ENCODE data around the gene C16orf86. TPM values are rescaled to one million over a fixed set of nuclear protein-coding genes. Genes with fewer than 3 reads are reported as not detected.
A peak's percentile ranks its signal among the peaks of the same experiment; 100 is the strongest.

C16orf86 gene
- total RNA-seq, 1 donor from 2014 or later = 3.1 TPM

- peaks cover 4 to 8% (median 7%) of the 10 kb centered on the region in 3 donors for H3K36me3 ChIP-seq (ENCODE audit: control insufficient read depth in 3 of 3, insufficient read depth in 3 of 3, low read length in 3 of 3)
- H3K4me1 ChIP-seq (ENCODE audit: control insufficient read depth in 3 of 3, insufficient read depth in 3 of 3, low read length in 3 of 3) = peaks cover 26 to 35% (median 27%) of the 10 kb centered on the region in 3 donors
- H3K9me3 ChIP-seq (ENCODE audit: control insufficient read depth in 3 of 3, low read length in 3 of 3) = no peaks in the 10 kb centered on the region
- H3K4me3 ChIP-seq (ENCODE audit: low read length in 3 of 3) = peak overlapping the region in 2 of 3 donors; percentile 41 to 88
- H3K27ac ChIP-seq (ENCODE audit: low read depth, low read length) = no peak overlapping the region
- no peaks in the 10 kb centered on the region for H3K27me3 ChIP-seq (ENCODE audit: control insufficient read depth in 3 of 3, insufficient read depth in 3 of 3, low read length in 3 of 3)
- peak overlapping the region in 2 of 3 donors; percentile 50 to 67 for H3K9ac ChIP-seq (ENCODE audit: low read depth in 1 of 3, low read length in 3 of 3)
Observed at GRCh38 chr16:67665598-67665997, 1.0 kb upstream of the C16orf86 start.

GRCh38 chr16:67666032-67666551 lies 522 bp upstream of the C16orf86 start:
- H3K27ac ChIP-seq (ENCODE audit: low read depth, low read length) = peak overlapping the region; percentile 81
- H3K4me3 ChIP-seq (ENCODE audit: low read length in 3 of 3) = peak overlapping the region; percentile 41 to 88 (median 85)
- no peaks in the 10 kb centered on the region for H3K27me3 ChIP-seq (ENCODE audit: control insufficient read depth in 3 of 3, insufficient read depth in 3 of 3, low read length in 3 of 3)
- H3K36me3 ChIP-seq (ENCODE audit: control insufficient read depth in 3 of 3, insufficient read depth in 3 of 3, low read length in 3 of 3) = peaks cover 4 to 8% (median 7%) of the 10 kb centered on the region in 3 donors
- H3K9ac ChIP-seq (ENCODE audit: low read depth in 1 of 3, low read length in 3 of 3) = peak overlapping the region in 2 of 3 donors; percentile 90
- no peaks in the 10 kb centered on the region for H3K9me3 ChIP-seq (ENCODE audit: control insufficient read depth in 3 of 3, low read length in 3 of 3)
- peaks cover 24 to 32% (median 25%) of the 10 kb centered on the region in 3 donors for H3K4me1 ChIP-seq (ENCODE audit: control insufficient read depth in 3 of 3, insufficient read depth in 3 of 3, low read length in 3 of 3)

GRCh38 chr16:67667453-67667816 lies 821 bp downstream of the C16orf86 start:
- H3K9ac ChIP-seq (ENCODE audit: low read depth in 1 of 3, low read length in 3 of 3) = peak overlapping the region; percentile 81 to 90 (median 90)
- peaks cover 20 to 30% (median 20%) of the 10 kb centered on the region in 3 donors for H3K4me1 ChIP-seq (ENCODE audit: control insufficient read depth in 3 of 3, insufficient read depth in 3 of 3, low read length in 3 of 3)
- H3K4me3 ChIP-seq (ENCODE audit: low read length in 3 of 3) = peak overlapping the region; percentile 78 to 88 (median 85)
- H3K27me3 ChIP-seq (ENCODE audit: control insufficient read depth in 3 of 3, insufficient read depth in 3 of 3, low read length in 3 of 3) = no peaks in the 10 kb centered on the region
- peaks cover 4 to 7% (median 7%) of the 10 kb centered on the region in 3 donors for H3K36me3 ChIP-seq (ENCODE audit: control insufficient read depth in 3 of 3, insufficient read depth in 3 of 3, low read length in 3 of 3)
- H3K27ac ChIP-seq (ENCODE audit: low read depth, low read length) = peak overlapping the region; percentile 81
- no peaks in the 10 kb centered on the region for H3K9me3 ChIP-seq (ENCODE audit: control insufficient read depth in 3 of 3, low read length in 3 of 3)

GRCh38 chr16:67667817-67668494 lies 1.3 kb downstream of the C16orf86 start:
- Histone ChIP-seq H3K27ac (ENCODE audit: low read depth, low read length) (peak overlapping the region; percentile 81), H3K4me1 (ENCODE audit: control insufficient read depth in 3 of 3, insufficient read depth in 3 of 3, low read length in 3 of 3) (peaks cover 21 to 34% (median 22%) of the 10 kb centered on the region in 3 donors), H3K9ac (ENCODE audit: low read depth in 1 of 3, low read length in 3 of 3) (peak overlapping the region; percentile 81 to 90 (median 90))

DNA sequence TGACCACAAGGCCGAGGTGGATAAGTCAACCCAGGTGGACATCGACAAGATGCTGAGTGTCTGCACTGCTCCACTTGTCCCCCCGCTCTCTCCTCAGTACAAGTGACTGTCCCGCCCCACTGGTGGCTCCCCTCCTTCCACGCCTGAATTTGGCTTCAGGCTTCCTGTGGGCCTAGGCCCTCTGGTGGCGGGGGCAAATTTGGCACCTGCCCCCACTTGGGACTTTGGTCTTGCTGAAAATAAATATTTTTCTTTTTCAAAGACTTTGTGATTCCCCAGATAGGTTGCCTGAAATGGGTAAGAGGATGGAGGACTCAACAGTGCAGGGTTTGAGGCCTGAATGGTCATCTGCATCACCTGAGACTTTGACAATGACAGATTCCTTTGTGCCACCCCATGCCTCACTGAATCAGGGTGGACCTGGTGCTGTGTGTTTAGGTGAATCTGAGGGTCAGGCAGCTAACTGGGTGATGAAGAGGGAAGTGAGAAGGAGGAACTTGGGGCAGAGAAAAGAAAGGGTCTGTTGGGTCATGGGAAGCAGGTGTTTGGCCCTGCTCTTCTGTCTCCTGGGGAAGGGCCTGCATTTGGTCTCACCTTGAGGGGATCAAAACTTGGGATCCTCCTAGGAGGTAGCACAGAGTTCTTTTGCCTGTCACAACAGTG lies 2.0 kb downstream of the C16orf86 start:
- Histone ChIP-seq H3K9ac (ENCODE audit: low read depth in 1 of 3, low read length in 3 of 3) (peak overlapping the region in 1 of 3 donors; percentile 25), H3K9me3 (ENCODE audit: control insufficient read depth in 3 of 3, low read length in 3 of 3) (no peaks in the 10 kb centered on the region), H3K36me3 (ENCODE audit: control insufficient read depth in 3 of 3, insufficient read depth in 3 of 3, low read length in 3 of 3) (peaks cover 0 to 1% (median under 1%) of the 10 kb centered on the region in 3 donors), H3K4me1 (ENCODE audit: control insufficient read depth in 3 of 3, insufficient read depth in 3 of 3, low read length in 3 of 3) (peaks cover 26 to 40% (median 28%) of the 10 kb centered on the region in 3 donors), H3K27ac (ENCODE audit: low read depth, low read length) (no peak overlapping the region), H3K27me3 (ENCODE audit: control insufficient read depth in 3 of 3, insufficient read depth in 3 of 3, low read length in 3 of 3) (no peaks in the 10 kb centered on the region), H3K4me3 (ENCODE audit: low read length in 3 of 3) (no peak overlapping the region)

More at GRCh38 chr16:67667817-67668494, 1.3 kb downstream of the C16orf86 start:
- H3K4me3 ChIP-seq (ENCODE audit: low read length in 3 of 3) = peak overlapping the region; percentile 78 to 88 (median 85)
- peaks cover 0 to 5% (median 3%) of the 10 kb centered on the region in 3 donors for H3K36me3 ChIP-seq (ENCODE audit: control insufficient read depth in 3 of 3, insufficient read depth in 3 of 3, low read length in 3 of 3)
- no peaks in the 10 kb centered on the region for H3K9me3 ChIP-seq (ENCODE audit: control insufficient read depth in 3 of 3, low read length in 3 of 3)
- H3K27me3 ChIP-seq (ENCODE audit: control insufficient read depth in 3 of 3, insufficient read depth in 3 of 3, low read length in 3 of 3) = no peaks in the 10 kb centered on the region

DNA sequence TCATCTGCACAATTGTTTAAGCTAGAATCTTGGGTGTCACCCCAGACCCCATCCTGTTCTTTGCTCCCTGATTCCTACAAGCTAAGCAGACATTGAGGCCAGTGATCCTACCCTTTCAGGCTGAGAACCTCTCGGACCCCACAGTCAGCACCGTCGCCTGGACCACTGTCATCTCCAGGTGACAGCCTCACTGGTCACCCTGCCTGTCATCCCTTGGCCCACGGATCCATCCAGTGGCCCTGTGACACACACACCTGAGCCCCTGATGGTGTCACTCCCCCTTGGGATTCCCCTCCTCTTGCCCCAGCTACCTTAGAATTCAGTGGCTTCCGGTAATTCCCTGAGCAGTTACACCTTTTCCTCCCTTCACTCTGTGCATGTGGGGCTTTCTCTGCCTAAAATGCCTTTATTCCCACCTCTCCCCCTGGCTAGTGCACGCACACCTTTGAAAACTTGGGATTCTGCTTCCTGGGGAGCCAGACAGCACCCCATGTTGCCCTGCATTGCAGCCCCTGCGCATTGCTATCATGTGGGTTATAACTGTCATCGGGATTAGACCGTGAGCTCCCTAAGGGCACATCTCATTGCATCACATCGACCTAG lies 3.0 kb downstream of the C16orf86 start:
- H3K9me3 ChIP-seq (ENCODE audit: control insufficient read depth in 3 of 3, low read length in 3 of 3) = no peaks in the 10 kb centered on the region
- peaks cover 0 to 2% (median 0%) of the 10 kb centered on the region in 3 donors for H3K36me3 ChIP-seq (ENCODE audit: control insufficient read depth in 3 of 3, insufficient read depth in 3 of 3, low read length in 3 of 3)
- no peak overlapping the region for H3K9ac ChIP-seq (ENCODE audit: low read depth in 1 of 3, low read length in 3 of 3)
- H3K4me3 ChIP-seq (ENCODE audit: low read length in 3 of 3) = no peak overlapping the region
- peaks cover 33 to 49% (median 36%) of the 10 kb centered on the region in 3 donors for H3K4me1 ChIP-seq (ENCODE audit: control insufficient read depth in 3 of 3, insufficient read depth in 3 of 3, low read length in 3 of 3)
- H3K27me3 ChIP-seq (ENCODE audit: control insufficient read depth in 3 of 3, insufficient read depth in 3 of 3, low read length in 3 of 3) = no peaks in the 10 kb centered on the region
- H3K27ac ChIP-seq (ENCODE audit: low read depth, low read length) = no peak overlapping the region

DNA sequence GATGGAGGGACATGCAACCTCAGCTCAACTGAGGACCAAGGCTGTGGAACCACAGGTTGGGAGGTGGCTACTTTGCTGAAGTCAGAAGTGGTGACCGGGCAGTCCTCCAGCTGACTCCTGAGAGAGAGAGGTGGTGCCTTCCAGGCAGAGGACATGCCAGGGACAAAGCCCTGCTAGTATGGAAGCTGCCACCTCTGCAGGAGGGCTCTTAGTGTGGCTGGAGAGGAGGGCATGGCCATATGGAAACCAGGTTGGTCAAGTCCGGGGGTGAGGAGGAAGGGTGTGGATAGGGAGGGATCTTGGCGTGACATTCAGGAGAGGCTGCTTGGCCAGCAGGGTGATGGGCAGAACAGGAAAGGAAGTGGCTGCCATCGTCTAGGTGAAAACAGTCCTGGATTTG lies 5.7 kb downstream of the C16orf86 start:
- no peak overlapping the region for H3K4me3 ChIP-seq (ENCODE audit: low read length in 3 of 3)
- H3K9me3 ChIP-seq (ENCODE audit: control insufficient read depth in 3 of 3, low read length in 3 of 3) = no peaks in the 10 kb centered on the region
- H3K27me3 ChIP-seq (ENCODE audit: control insufficient read depth in 3 of 3, insufficient read depth in 3 of 3, low read length in 3 of 3) = no peaks in the 10 kb centered on the region
- peaks cover 26 to 38% (median 31%) of the 10 kb centered on the region in 3 donors for H3K4me1 ChIP-seq (ENCODE audit: control insufficient read depth in 3 of 3, insufficient read depth in 3 of 3, low read length in 3 of 3)
- H3K9ac ChIP-seq (ENCODE audit: low read depth in 1 of 3, low read length in 3 of 3) = no peak overlapping the region
- H3K36me3 ChIP-seq (ENCODE audit: control insufficient read depth in 3 of 3, insufficient read depth in 3 of 3, low read length in 3 of 3) = peaks cover 0 to 5% (median 3%) of the 10 kb centered on the region in 3 donors
- H3K27ac ChIP-seq (ENCODE audit: low read depth, low read length) = no peak overlapping the region

- Histone ChIP-seq H3K9ac (ENCODE audit: low read depth in 1 of 3, low read length in 3 of 3) (peak overlapping the region in 2 of 3 donors; percentile 19 to 65), H3K4me1 (ENCODE audit: control insufficient read depth in 3 of 3, insufficient read depth in 3 of 3, low read length in 3 of 3) (peaks cover 19 to 31% (median 24%) of the 10 kb centered on the region in 3 donors), H3K4me3 (ENCODE audit: low read length in 3 of 3) (no peak overlapping the region), H3K36me3 (ENCODE audit: control insufficient read depth in 3 of 3, insufficient read depth in 3 of 3, low read length in 3 of 3) (peaks cover 0 to 5% (median 3%) of the 10 kb centered on the region in 3 donors), H3K9me3 (ENCODE audit: control insufficient read depth in 3 of 3, low read length in 3 of 3) (no peaks in the 10 kb centered on the region), H3K27ac (ENCODE audit: low read depth, low read length) (peak overlapping the region; percentile 78), H3K27me3 (ENCODE audit: control insufficient read depth in 3 of 3, insufficient read depth in 3 of 3, low read length in 3 of 3) (no peaks in the 10 kb centered on the region)
Observed at GRCh38 chr16:67672739-67673662, 6.4 kb downstream of the C16orf86 start.
